HG03139 (cell line): Measurements from ENCODE around the gene ARIH2.

Source experiments
- ATAC-seq: cut with Tn5 transposase; IDR thresholded peaks from one replicate; pipeline ENCODE4 v1.9.1; 2021; ENCODE audit not compliant: unreplicated experiment

The ARIH2 gene

DNA sequence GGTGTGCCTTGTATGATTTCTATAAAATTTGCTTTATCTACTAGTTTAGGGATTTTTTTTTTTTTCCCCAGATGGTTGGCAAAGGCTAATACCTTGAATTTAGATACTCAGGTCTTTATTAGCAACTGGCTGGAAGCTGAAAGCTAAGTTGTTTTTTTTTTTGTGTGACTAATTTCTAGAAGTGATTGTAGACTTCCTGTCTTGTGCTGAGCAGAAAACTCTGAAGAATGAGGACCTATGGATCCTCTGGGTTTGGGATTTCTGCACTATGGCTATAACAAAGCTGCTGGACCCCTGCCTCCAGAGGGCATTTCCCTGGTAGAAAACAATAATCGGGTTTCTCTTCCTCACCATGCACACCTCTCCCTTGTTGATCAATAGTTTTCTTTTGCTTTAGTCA, 10.0 kb downstream of the ARIH2 start:
- ATAC-seq, result no peak

DNA sequence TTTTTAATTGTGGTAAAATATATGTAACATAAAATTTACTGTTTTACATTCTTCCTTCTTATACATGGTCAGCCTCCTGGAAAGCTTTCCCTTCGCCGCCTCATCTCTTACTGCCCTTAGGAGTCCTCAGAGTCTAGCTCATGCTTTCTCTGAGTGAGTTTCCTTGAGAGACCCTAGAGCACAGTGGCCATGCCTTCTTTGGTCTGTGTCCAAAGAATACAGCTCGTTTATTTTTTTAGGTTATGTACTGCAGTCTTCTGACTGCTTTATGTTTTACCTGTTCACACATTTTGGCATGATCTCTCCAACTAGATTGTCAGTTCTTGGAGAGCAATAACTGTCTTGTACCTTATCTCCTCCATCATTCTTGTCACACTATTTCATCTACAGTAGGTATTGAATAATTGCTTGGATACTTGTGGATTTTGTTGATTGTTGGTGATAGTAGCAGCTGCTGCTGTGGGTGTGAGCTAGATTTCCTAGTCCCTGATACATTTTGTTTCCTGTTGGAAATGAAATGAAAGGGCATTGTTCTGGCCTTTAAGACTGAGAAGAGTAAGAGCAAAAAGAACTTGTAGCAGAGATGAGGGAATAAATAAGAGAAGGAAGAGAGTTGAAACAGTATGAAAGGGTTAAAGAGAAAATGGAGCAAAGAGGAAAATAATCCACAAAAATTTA, 10.9 kb downstream of the ARIH2 start:
- ATAC-seq, result no peak

DNA sequence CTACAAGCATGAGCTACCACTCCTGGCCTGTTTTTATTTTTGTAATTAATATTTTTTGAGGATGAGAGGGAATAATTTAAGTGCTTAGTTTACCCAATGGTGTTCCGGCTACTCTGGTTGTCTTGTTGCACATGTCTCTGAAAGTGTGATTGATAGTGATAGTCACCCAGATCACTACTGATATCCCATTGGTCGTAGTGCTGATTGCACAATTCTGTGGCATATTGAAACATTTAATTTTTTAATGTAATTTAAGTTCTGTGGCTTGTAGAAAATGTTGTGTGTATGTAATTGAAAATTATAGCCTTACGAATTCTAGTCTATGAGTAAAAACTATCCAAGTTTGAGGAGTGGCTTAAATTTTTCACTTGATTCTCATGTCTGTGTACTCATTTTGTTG, 11.9 kb downstream of the ARIH2 start:
- ATAC-seq, result no peak

DNA sequence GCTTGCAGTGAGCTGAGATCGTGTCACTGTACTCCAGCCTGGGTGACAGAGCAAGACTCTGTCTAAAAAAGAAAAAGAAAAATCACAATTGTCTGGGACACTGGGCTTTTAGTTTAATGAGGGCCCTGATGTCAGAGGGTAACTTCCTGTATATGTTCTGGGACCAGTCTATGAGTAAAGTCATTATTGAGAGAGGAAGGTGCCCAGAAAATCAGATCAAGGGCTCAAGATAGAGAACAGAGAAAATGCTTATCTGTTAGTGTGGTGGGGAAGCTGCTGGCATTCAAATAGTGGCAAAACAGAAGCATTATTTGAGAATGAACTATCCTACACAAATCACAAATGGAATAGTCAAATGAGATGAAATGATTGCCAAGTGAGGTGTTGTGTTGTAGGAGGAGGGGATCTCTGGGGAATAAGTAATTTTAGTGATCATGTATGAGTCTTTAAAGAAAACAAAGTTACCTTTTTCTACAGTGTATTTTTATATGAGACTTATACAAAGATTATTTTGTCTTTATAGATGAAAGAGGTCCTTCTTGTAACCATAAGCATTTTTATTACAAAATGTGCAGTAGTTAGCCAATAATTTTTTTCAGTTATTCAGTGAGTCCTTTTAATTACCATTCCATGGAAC, 13.4 kb downstream of the ARIH2 start:
- ATAC-seq, result no peak

GRCh38 chr3:48934333-48934991, 15.8 kb downstream of the ARIH2 start:
- ATAC-seq, result no peak

- ATAC-seq, result no peak
Measured at GRCh38 chr3:48935530-48935929, 16.9 kb downstream of the ARIH2 start.

DNA sequence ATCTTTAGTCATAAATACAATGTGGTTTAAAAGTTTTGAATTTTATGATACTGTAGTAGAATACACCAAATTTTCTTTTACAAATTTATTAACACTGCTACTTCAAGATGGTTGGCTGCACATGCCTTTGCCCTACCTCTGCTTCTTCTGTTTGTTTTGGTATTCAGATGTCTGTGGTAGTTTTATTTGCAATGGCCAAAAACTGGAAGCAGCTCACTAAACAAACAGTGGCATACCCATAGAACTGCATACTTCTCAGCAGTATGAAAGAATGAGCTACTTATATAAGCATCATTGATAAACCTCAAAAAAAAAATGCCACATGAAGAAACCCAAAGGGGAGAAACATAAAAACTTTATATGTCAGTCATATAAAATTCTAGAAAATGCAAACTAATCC, 19.5 kb downstream of the ARIH2 start:
- ATAC-seq, result no peak

DNA sequence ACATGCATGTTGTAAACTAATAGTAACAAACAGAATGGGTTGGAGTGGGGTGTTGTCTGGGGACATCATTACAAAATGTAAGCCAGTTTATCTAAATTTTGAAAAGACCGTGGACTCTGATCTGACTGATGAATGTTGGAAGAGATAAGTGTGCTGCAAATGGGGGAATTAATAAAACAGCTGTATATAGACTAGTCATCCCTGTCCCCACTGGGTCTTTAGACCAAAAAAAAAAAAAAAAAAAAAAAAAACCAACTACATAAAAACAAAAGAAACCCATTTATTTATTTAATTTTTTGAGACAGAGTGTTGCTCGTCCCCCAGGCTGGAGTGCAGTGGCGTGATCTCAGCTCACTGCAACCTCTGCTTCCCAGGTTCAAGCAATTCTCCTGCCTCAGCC, 20.0 kb downstream of the ARIH2 start:
- ATAC-seq, result no peak

DNA sequence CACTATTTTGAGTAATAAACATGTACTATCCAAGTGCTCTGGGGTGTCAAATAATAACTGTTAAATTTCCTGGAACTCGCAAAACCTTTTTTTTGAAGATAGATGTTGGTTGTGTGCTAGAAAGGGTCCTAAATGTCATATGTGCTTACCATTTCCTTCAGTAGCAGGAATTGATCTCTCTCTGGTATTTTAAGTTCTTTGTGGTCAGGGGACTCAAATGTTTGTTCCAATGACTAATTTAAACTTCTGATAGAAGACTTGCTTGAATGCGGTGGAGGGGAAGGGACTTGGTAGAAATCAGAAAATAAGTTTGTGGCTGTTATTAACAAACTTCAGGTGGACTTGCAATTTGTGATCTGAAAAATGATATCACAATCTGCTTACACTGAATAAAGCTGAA, 26.8 kb downstream of the ARIH2 start:
- no peak for ATAC-seq

DNA sequence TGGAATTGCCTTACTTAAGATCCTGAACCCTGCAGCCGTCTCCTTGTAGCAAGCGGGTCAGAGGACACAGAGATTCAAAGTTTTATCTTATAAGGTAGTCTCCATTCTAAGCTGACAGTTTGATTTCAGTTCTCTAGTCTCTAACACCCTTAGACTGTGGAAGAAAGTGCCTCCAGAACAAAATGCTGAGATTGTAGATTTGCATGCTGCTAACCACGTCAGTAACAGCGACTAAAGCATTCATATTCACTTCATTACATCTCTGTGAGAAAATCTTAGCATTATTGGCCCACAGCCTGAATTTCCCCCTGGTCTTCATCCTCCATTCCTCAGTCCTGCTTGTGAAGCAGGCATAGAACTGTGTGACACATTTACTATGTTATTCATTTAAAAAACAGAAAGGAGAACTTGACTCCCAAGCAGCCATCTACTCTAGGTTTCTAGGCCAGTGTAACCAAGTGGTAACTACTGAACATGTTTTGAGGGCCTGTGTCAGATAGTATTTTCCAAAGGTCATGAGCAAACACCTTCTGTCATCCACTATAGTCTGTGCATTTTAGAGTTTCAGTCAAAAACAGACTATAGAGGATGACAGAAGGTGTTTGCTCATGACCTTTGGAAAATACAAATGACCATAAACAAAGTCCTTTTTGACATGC, 27.4 kb downstream of the ARIH2 start:
- ATAC-seq, result no peak

GRCh38 chr3:48949376-48949717, 30.7 kb downstream of the ARIH2 start:
- no peak for ATAC-seq

DNA sequence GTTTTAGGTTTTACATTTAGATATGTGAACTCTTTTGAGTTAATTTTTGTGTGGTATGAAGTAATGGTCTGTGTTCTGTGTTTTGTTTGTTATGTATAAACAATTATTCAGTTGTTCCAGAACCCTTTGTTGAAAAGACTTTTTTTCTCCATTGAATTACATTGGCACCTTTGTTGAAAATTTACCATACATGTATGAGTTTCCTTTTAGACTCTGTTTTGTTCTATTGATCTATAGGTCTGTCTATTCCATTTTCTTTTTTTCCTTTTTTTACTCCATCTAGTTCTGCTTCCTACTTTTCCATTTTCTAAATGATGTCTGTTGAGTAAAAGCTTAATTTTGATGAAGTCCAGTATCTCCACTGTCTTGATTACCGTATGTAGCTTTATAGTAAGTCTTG, 31.4 kb downstream of the ARIH2 start:
- ATAC-seq, result no peak

DNA sequence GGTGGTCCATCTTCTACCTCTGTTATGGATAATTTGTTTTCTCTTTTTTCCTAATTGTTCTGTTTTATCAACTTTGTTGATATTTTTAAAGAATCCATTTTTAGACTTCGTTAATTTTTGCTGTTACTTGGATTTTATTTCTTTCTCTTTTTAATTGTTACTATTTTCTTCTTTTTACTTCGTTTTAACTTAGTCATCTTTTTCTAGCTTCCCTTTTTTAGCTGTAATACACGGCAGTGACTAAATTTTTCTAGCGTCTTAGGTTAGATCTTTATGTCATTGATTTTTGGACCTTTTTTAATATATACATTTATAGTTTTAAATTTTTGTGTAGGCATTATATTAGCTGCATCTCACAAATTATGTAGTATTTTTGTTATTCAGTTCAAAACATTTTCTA, 33.1 kb downstream of the ARIH2 start:
- ATAC-seq, result no peak

- no peak for ATAC-seq
Measured at GRCh38 chr3:48952510-48953118, 34.0 kb downstream of the ARIH2 start.

DNA sequence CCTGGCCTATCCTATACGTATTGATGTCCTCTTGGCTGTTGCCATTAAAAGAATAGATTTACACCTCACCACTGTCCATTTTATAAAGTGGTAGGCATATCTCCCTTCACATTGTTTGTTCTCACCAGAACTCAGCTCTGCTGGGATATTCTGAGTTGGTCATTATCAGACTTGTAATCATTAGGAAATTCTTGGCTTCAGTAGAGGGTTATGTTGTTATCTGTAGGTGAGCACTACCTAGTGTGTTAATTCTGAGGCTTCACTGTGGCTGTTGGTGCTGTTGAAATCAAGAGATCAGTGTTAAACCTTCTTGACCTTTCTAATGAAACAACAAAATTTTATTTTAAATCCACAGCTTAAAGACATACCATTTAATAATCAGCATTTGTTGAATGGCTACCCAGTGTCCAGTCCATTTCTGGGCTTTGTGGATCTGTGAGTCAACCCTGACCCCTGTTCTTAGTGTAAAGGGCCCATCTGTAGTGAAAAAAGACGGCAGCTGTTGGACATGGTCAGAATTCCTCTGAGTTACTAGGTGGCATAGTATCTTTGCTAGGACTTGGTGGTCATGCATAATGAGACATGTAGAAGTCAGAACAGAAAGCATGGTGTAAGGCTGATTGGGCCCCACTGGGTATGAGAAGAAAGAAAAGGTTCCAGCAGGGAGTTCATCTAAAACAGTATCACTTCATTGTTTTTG, 38.5 kb downstream of the ARIH2 start:
- ATAC-seq, result no peak

- no peak for ATAC-seq
Measured at GRCh38 chr3:48960841-48961413, 42.3 kb downstream of the ARIH2 start.

- no peak for ATAC-seq
Measured at GRCh38 chr3:48962340-48962739, 43.7 kb downstream of the ARIH2 start.

GRCh38 chr3:48962939-48963338, 44.3 kb downstream of the ARIH2 start:
- ATAC-seq, result no peak

GRCh38 chr3:48963591-48963990, 44.9 kb downstream of the ARIH2 start:
- no peak for ATAC-seq

DNA sequence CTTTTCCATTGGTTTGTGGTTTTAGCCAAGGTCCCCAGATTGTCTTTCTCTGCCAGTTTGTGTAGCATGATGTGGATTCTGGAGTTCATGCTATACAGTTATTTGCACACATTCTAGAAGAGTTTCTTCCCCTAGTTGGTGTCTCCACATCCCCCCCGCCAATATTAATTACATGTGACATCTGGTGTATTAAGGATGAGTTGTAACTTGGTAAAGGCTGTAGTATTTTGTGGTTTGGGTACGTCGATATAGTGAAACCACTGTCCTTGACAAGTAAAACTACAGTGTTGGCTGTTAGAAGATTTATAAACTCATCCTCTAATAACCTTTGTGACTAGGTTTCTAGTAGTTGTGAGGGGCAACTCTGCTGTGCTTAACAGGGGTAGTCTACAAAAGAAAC, 47.7 kb downstream of the ARIH2 start:
- ATAC-seq, result no peak

GRCh38 chr3:48966876-48967361, 48.3 kb downstream of the ARIH2 start:
- no peak for ATAC-seq
